Cerebellar cortex (tissue), 1 donor: ENCODE data around the gene CTNNA2.
"Not testable (repeated sequence)": the region's sequence is repeated elsewhere in the genome, so short reads cannot be mapped to it uniquely, and the experiment has no call there.

ENCODE experiments used
- DNase-seq: peaks from one replicate; pipeline ENCODE4 v3.0.0-alpha.2; 2015; ENCODE audit warnings: low spot score

Gene CTNNA2

GRCh38 chr2:80080957-80081356, 568.1 kb downstream of the CTNNA2 start:
- no peak for DNase-seq

GRCh38 chr2:80086831-80087230, 574.0 kb downstream of the CTNNA2 start:
- no peak for DNase-seq

DNA sequence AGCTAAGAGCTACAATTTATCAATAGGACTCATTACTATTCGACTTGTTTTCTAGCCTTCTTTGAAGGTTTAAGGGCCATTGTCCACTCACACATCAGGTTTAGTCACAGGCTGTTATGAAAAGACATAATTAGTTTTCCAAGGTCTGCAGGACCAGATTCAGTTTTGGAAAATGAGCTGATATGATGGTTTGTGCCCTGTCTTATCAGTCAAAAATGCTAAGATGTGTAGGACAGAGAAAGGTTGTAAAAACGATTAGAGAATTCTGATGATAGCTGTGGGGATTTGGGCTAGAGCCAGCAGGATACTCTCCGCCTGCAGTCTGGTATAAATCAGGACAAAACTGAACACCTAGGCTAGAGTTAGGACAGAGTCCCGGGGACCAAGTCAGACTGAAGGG, 578.4 kb downstream of the CTNNA2 start:
- no peak for DNase-seq

- DNase-seq, result no peak
These were observed 579.6 kb downstream of the CTNNA2 start for GRCh38 chr2:80092474-80092873.

DNA sequence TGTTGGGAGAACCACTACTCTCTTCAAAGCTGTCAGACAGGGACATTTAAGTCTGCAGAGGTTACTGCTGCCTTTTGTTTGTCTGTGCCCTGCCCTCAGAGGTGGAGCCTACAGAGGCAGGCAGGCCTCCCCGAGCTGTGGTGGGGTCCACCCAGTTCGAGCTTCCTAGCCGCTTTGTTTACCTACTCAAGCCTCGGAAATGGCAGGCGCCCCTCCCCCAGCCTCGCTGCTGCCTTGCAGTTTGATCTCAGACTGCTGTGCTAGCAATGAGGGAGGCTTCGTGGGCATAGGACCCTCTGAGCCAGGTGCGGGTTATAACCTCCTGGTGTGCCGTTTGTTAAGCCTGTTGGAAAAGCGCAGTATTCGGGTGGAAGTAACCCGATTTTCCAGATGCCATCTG, 585.7 kb downstream of the CTNNA2 start:
- not testable (repeated sequence) for DNase-seq

- no peak for DNase-seq
These were observed 589.2 kb downstream of the CTNNA2 start for GRCh38 chr2:80102026-80102425.

- no peak for DNase-seq
These were observed 592.3 kb downstream of the CTNNA2 start for GRCh38 chr2:80105015-80105640.

DNA sequence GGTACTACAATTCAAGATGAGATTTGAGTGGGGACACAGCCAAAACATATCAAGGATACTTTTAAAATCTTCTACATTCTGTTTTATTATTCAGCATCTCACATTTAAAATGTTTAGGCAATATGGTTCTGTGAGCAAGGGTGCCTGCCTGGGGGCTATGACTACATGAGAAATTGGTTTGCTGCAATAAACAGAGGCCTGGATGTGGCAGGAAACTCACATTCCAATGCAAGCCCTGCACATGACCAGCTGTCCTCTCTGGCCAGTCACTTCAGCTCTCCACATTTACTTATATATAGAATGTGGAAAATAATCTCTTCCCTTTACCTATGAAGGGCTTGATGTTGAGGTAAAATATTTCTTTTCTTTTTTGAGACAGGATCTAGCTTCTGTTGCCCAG, 598.3 kb downstream of the CTNNA2 start:
- DNase-seq, result no peak

DNA sequence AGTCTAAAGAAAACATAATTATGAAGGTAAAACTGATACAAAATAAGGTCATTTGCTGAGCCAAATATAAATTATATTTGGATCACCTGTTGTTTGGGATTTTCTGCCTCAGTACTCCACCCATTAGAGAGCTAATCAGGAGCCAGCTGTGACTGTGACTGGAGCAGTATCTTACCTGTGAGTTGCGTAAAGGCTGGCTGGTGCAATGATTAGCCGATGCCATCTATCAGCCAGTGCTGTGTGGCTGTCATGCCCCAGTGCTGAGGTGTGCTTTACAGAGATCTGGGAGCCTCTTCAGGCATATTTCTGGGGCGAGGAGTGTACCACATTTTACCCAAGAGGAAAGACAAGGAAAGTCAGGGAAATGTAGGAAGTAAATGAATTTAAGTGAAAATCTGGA, 599.9 kb downstream of the CTNNA2 start:
- no peak for DNase-seq

- DNase-seq, result no peak
These were observed 600.5 kb downstream of the CTNNA2 start for GRCh38 chr2:80113399-80113798.

DNA sequence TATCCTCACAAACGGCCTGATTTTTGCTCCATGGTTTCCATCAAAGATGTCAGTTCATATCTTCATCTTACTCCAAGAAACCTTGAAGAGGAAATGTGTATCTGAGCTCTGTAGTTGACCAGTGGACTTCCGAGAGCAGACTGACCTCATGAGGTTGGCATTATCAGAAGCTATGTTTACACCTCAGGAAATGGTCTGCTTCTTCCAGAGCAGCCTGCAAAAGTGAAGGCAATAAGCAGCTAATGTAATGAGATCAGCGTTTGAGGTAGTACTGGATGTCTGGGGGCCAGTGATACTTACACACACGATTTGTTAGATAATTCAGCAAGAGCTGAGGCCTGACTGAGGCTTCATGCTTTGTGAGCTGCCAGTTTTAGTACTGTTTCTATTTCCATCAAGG, 602.0 kb downstream of the CTNNA2 start:
- no peak for DNase-seq

DNA sequence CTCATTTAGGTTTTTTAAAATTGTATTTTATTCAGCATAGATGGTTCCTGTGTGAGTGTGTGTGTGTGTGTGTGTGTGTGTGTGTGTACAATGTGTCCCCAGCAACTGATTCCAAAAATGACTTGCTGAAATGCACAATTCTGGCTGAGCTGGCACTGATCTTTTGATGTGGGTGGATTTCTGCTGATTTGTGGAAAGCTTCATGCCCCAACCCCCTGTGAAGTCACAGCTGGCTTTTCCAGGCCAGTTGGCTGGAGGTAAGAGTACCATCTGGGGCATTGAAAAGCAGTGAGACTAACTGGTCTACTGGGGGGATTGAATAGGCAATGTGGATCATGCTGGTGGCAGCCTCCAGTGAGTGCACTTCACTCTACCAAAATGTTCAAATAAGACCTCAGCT, 604.5 kb downstream of the CTNNA2 start:
- no peak for DNase-seq

- no peak for DNase-seq
These were observed 608.0 kb downstream of the CTNNA2 start for GRCh38 chr2:80120866-80121265.

DNA sequence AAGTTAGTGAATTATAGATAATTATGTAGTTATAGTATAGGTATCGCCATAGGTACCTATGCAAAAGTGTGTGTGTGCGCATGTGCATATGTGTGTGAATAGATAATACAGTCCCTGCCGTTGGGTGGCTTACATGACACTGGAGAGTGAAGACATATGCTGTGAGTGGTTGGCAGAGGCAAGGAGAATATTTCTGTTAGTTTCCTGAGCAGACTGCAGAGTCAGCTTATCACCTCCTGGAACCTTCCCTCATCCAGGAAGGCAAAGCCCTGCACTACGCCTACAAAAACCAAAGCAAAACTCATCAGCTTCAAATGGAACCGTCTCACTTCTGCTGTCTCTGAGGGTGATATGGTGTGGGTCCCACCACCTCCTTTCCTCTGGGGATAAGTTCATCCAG, 609.8 kb downstream of the CTNNA2 start:
- DNase-seq, result no peak

DNA sequence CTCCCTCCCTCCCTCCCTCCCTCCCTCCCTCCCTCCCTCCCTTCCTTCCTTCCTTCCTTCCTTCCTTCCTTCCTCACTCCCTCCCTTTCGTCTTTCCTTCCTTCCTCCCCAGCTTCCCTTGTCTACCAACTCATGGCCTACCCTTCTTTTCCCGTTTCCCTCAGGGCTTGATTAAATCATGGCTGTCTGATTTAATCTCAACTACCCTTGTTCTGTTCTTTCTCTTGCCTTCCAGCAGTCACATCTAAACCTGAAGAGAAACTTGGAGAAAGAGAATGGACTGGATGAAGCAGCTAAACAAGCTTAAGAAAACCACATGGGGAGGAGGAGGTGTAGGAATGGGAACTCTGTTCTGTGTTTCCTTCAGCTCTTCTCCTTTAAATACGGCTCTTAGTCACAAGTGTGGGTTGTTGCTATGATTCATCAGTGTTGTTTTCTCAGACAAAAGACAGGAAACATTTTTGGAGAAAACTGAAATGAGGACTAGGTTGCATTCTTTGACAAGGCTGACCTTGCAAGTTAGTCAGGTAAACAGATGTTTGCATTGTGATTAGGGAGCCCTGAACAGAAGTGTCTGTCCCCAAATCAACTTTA, 613.8 kb downstream of the CTNNA2 start:
- no peak for DNase-seq

GRCh38 chr2:80128080-80128479, 615.2 kb downstream of the CTNNA2 start:
- no peak for DNase-seq

- no peak for DNase-seq
These were observed 619.4 kb downstream of the CTNNA2 start for GRCh38 chr2:80132281-80132680.

DNA sequence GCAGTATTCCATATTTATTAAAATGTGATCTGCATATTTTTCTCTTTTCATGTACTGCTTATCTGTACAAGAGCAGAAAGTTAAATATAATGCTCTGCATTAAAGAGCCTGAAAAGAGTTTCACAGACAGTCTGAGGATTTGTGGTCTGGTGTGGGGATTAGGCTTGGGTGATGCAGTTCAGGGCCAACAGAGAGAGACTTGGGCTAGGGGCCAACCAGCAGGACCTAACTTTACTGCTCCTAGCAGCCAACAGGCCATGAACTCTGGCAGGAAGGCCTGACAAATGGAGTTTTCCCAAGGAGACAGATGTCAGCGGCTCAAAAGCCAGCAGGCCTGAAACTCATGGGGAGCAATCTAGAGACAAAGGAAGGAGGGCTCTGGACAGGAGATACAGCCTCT, 622.1 kb downstream of the CTNNA2 start:
- DNase-seq, result no peak

DNA sequence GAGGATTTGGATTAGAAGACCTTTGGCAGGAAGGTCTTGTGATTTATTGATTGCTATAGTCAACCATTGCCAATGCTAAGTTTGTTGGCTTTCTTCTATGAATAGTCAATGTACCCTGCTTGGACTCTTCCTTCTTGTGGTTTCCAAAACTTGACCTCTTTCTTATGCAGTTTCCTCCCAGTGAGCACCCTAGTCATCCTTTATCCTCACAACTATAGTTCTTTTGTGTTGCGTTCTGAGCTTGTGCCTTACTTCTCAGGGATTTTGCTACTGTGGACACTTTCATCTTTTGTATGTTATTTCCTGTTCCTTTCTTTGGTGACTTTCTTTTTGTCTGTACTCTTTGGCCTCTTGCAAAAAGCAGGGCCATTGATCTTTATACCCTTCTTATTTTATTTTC, 623.5 kb downstream of the CTNNA2 start:
- DNase-seq, result no peak

GRCh38 chr2:80139001-80139400, 626.1 kb downstream of the CTNNA2 start:
- DNase-seq, result no peak

DNA sequence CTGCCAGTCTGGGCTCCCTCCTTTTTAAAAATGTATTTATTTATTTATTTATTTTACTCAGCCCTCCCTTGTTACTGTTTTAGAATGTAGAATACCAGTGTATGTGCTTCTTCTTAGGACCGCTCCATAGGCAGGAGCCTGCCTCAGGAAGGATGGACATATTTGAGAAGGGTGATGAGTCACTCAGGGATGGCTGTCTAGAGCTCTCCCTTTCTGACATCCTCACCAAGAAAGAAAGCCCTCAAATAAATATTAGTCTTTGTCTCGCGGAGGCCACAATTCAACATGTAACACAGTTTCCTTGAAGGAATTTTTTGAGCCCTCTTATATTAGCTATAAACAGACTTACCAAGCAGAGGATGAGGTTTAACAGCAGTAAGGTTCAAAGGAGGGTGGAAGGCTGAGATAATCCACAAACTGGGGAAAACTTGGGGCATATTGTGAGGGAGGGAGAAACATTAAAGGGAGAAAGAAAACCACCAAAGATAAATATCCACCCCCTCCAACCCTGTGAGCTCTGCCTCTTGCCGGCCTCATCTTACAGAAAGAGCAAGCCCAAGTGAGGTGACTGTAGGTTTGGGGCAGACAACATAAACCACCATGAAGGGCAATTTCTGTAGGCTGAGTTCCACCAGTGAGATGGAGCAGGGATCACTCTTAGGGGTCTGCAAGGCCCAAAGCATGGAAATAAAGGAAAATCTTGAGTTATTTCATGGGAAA, 628.3 kb downstream of the CTNNA2 start:
- DNase-seq, result no peak

DNA sequence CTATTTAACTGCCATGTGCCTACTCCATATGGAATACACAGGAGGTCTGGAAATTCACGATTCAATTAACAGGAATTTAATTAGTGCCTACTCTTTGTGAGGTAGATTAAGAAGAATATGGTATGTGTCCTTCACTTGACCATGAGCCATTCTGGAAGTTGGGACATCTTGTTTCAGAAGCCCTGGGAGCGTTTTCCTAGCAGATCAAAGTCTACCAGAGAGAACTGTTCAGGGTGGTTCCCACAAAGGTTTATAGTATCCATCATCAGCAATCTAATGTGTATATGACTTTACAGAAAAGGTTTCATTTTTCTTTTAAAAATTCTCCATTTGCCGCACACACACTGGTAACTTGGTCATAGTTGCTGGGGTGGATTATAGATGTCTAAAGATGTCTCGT, 632.6 kb downstream of the CTNNA2 start:
- peak; percentile 1 for DNase-seq

- DNase-seq, result not testable (repeated sequence)
These were observed 633.9 kb downstream of the CTNNA2 start for GRCh38 chr2:80146757-80147156.

GRCh38 chr2:80147690-80148089, 634.8 kb downstream of the CTNNA2 start:
- DNase-seq, result no peak
